Measurements from ENCODE around the gene SLMAP. TPM values are rescaled to one million over a fixed set of nuclear protein-coding genes. Genes with fewer than 3 reads are reported as not detected.
A peak's percentile ranks its signal among the peaks of the same experiment; 100 is the strongest.

SLMAP gene
- total RNA-seq, 2 donors from 2014 or later: 33.8 to 55.6 TPM

DNA sequence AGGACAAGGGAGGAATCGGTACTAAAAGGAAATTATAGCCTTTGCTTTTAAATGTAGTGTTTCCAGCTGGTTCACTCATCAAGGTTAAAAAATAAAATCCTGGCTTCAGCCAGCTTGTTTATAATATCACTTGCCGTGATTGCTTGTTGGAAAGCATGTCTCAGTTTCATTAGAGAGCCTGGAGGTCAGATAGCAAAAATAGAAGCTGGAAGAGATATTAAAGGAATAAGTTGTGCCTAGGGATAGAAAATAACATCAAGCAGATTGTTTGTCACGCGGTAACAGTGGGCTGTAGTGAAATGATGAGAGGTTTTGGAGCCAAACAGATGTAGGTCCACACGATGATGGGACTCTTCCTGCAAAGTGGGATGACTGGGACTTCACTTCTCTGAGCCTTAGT is 17.7 kb upstream of the SLMAP start:
- Mint-ChIP-seq H3K4me1 (no peaks in the 10 kb centered on the region), H3K9me3 (no peaks in the 10 kb centered on the region), H3K36me3 (ENCODE audit: low read depth) (no peaks in the 10 kb centered on the region), H3K4me3 (no peak overlapping the region), H3K27ac (no peak overlapping the region), H3K27me3 (no peaks in the 10 kb centered on the region)
- ATAC-seq (replicated peaks): no peak

DNA sequence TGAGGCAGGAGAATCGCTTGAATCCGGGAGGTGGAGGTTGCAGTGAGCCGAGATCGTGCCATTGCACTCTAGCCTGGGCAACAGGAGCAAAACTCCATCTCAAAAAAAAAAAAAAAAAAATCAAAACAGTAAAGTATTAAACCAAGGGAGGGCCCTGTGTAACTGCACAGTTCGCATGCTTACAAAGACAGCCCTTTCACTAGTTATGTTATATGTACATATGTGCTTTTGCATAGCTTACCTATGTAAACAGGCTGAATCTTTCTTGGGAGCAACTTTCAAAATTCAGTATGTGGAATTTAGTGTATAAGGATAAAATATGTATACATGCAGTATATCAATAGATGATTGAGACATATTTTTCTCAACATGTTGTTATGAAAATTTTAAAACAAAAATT is 16.1 kb upstream of the SLMAP start:
- Mint-ChIP-seq H3K27ac (no peak overlapping the region), H3K27me3 (no peaks in the 10 kb centered on the region), H3K36me3 (ENCODE audit: low read depth) (no peaks in the 10 kb centered on the region), H3K9me3 (no peaks in the 10 kb centered on the region), H3K4me1 (no peaks in the 10 kb centered on the region), H3K4me3 (no peak overlapping the region)
- no peak for ATAC-seq (replicated peaks)

DNA sequence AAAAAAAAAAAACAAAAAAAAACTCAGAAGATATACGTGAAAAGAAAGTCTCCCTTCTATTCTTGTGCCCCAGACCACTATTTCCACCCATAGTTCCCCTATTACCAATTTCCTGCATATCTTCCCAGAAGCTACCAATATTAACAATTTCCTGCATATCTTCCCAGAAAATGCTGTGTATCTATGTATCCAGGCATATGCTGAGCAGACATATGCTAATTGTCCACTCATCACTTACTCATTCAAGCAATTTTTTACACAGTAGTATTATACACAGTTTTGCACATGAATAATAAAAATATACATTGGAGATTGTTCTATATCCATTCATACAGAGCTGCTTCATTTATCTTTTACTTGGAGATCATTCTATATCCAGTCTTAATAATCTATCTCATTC is 12.6 kb upstream of the SLMAP start:
- H3K4me1 Mint-ChIP-seq: no peaks in the 10 kb centered on the region
- no peak for ATAC-seq (replicated peaks)

DNA sequence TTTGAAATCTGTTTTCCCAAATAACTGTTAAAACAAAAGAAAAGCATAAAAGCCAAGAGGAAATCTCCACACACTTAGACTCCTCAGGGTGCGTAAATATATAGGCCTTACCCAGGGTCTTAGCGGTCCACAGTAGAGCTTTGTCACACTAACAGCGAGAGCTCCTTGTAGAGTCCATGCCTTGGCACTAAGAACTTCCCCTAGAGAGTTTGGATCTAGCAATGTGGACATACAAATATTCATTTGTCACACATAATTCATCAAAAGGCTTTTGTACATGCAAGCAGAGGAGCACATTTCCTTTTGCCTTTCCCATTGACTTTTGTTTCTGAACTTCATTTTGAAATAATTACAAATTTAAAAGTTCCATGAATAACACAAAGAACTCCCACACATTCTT is 11.0 kb upstream of the SLMAP start:
- H3K27ac Mint-ChIP-seq: no peak overlapping the region
- no peaks in the 10 kb centered on the region for H3K27me3 Mint-ChIP-seq
- no peak for ATAC-seq (replicated peaks)
- no peaks in the 10 kb centered on the region for H3K36me3 Mint-ChIP-seq (ENCODE audit: low read depth)
- H3K9me3 Mint-ChIP-seq: no peaks in the 10 kb centered on the region
- no peak overlapping the region for H3K4me3 Mint-ChIP-seq
- H3K4me1 Mint-ChIP-seq: no peaks in the 10 kb centered on the region

More for the DNA sequence above, 12.6 kb upstream of the SLMAP start:
- Mint-ChIP-seq H3K27ac (no peak overlapping the region), H3K27me3 (no peaks in the 10 kb centered on the region), H3K4me3 (no peak overlapping the region), H3K36me3 (ENCODE audit: low read depth) (no peaks in the 10 kb centered on the region), H3K9me3 (no peaks in the 10 kb centered on the region)

DNA sequence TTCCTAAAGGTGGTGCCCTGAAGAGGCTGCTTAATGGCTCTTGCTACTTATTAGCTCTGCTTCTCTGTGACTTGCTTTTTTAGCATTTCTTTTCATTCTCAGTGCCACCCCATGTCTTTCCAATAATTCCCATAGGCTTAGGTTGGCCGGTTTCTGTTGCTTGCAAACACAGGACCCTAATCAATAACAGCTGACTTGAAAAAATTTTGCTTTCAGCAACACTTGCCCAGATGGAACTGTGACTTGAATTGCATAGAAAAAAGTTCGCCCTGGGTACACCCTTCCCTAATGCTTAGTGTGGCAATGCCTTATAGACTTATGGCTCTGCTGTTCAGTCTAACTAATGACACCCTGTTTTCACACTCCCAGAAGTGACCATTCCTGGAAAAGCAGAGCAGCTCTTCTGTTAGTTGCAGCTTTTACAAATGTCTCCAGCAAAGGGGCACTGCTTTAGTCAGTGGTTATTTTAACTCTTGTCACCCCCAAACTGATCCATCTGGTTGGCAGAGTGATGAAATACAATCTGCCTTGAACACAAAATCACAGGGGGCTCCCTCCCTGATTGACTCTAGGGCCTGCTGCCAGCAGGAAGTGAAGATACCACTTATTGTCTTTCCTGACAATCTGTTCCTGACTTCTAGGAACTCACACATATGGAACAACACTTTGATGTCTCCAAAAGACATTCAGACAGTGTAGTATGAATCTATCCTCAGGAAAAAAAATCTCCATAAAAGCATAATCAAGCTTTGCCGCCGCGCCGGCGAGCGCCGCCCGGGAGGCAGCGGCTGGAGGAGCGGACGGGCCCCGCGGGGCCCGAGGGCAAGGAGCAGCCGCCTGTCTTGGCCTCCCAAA is 9.7 kb upstream of the SLMAP start:
- Mint-ChIP-seq H3K4me1 (no peaks in the 10 kb centered on the region), H3K27ac (no peak overlapping the region), H3K36me3 (ENCODE audit: low read depth) (no peaks in the 10 kb centered on the region), H3K4me3 (no peak overlapping the region), H3K9me3 (no peaks in the 10 kb centered on the region), H3K27me3 (no peaks in the 10 kb centered on the region)
- ATAC-seq (replicated peaks): no peak

DNA sequence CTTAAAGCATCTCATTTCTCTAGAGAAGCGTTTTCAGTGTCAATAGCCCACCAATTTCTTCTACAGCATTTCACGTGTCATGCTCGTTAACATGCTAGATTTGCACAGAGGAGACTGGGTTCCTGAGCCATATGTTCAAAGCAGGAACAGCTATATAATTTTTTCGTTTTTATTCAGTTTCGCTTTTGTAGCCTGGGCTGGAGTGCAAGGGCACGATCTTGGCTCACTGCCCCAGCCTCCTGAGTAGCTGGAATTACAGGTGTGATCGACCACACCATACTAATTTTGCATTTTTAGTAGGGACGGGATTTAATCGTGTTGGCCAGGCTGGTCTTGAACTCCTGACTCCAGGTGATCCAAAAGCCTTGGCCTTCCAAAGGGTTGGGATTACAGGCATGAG is 6.6 kb upstream of the SLMAP start:
- H3K4me3 Mint-ChIP-seq: no peak overlapping the region
- H3K4me1 Mint-ChIP-seq: peaks cover 6% of the 10 kb centered on the region
- H3K9me3 Mint-ChIP-seq: no peaks in the 10 kb centered on the region
- no peak for ATAC-seq (replicated peaks)
- H3K36me3 Mint-ChIP-seq (ENCODE audit: low read depth): no peaks in the 10 kb centered on the region
- no peak overlapping the region for H3K27ac Mint-ChIP-seq
- H3K27me3 Mint-ChIP-seq: no peaks in the 10 kb centered on the region

DNA sequence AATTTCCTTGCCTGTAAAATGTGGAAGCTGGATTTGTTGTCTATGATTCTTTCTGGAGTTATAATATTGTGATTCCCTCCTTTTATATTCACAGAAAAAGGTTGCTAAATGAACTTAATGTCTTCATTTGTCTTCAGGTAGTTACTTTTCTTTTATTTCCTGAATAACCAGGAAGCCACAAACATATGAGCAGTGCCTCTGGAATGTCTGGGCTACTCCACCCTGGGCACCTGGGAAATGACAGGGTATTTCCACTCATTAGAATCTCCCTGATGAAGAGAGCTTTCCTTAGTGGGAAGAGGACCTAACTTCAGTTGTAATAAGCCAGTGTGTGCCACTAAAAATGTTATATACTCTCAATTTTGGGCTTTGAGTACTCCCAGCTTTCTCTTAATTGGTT is 3.8 kb upstream of the SLMAP start:
- ATAC-seq (replicated peaks): no peak
- peaks cover 9% of the 10 kb centered on the region for H3K4me1 Mint-ChIP-seq
- H3K9me3 Mint-ChIP-seq: no peaks in the 10 kb centered on the region
- peaks cover 11% of the 10 kb centered on the region for H3K36me3 Mint-ChIP-seq (ENCODE audit: low read depth)
- no peak overlapping the region for H3K27ac Mint-ChIP-seq
- H3K27me3 Mint-ChIP-seq: no peaks in the 10 kb centered on the region
- no peak overlapping the region for H3K4me3 Mint-ChIP-seq

DNA sequence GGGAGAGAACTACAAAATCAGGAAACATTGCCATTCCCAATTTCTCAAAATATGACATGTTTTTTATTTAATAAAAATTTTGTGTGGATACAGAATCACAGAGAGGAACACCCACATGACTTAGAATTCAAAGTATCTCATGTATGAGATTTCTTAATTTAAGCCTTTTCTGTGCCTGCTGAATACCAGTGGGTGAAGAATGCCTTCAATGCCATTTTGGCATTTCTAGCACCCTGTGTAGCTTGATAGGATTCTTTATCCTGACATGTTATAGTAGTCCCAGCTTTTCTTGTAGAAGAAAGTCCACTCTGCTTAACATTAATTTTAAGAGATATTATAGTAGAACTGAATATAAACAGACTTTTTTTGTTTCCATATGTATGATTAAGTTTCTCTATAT is 3.1 kb upstream of the SLMAP start:
- no peak for ATAC-seq (replicated peaks)
- Mint-ChIP-seq H3K4me1 (peaks cover 9% of the 10 kb centered on the region), H3K4me3 (no peak overlapping the region), H3K27me3 (no peaks in the 10 kb centered on the region), H3K9me3 (no peaks in the 10 kb centered on the region), H3K27ac (no peak overlapping the region), H3K36me3 (ENCODE audit: low read depth) (peaks cover 18% of the 10 kb centered on the region)

DNA sequence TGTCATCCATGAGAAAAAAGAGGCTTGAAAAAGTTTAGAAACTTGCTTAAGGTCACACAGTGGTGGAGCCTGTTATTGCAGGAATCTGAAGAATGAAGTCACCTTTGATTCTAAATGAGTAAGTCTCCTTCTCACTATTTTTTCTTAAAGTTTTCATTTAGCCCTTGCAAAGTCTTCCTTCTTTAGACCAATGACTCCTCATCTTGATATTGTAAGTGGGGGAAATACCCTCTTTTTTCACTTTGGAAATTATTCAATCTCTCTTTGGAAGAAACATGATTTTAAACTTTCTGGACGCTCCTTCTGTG is 787 bp upstream of the SLMAP start:
- Mint-ChIP-seq H3K36me3 (ENCODE audit: low read depth) (peaks cover 41% of the 10 kb centered on the region), H3K27me3 (no peaks in the 10 kb centered on the region), H3K4me1 (peaks cover 9% of the 10 kb centered on the region), H3K9me3 (no peaks in the 10 kb centered on the region), H3K27ac (peak overlapping the region; percentile 99), H3K4me3 (peak overlapping the region; percentile 91)
- ATAC-seq (replicated peaks): peak; percentile 55

DNA sequence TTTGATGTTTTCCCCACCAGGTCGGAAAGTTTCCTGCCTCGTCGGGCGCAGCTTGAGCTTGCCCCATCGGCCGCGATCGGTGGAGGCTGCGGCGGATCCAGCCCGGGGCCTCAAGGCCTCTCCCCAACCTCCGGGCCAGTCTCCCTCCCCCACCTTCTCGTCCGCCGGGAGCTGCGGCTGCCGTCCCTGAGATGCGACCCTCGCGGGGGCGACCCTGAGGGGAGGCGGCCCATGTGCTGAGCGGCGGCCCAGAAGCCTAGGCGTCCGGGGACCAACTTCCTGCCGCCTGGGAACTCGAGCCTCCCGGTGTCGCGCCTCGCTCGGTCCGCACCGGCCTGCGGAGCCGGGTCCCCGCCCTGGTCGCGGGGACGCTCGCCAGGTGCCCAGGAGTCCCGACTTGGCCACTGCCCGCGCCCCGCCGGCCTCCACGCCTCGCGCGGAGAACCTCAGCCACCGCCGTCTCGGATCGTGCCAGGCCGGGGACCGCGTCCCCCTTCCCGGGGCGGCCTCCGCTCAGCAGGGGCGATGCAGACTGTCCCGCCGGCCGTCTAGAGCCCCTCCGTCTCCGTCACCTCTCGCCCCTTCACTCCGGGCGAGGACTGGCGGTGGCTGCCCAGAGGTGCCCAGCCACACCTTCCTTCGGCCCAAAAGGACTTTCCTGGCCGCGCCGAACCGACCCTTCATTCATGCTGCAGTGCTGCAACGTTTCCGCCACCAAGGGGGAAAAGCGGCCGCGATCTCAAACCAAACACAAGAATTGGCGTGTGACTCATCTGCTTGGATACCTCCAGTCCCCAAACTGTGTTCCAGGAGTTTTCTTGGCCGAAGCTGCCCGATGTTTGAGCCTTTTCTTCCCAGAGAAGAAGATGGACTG is 656 bp downstream of the SLMAP start:
- Mint-ChIP-seq H3K27ac (peak overlapping the region; percentile 99), H3K9me3 (no peaks in the 10 kb centered on the region), H3K4me1 (peaks cover 9% of the 10 kb centered on the region), H3K4me3 (peak overlapping the region; percentile 91), H3K27me3 (no peaks in the 10 kb centered on the region), H3K36me3 (ENCODE audit: low read depth) (peaks cover 50% of the 10 kb centered on the region)
- peak; percentile 7 for ATAC-seq (replicated peaks)

DNA sequence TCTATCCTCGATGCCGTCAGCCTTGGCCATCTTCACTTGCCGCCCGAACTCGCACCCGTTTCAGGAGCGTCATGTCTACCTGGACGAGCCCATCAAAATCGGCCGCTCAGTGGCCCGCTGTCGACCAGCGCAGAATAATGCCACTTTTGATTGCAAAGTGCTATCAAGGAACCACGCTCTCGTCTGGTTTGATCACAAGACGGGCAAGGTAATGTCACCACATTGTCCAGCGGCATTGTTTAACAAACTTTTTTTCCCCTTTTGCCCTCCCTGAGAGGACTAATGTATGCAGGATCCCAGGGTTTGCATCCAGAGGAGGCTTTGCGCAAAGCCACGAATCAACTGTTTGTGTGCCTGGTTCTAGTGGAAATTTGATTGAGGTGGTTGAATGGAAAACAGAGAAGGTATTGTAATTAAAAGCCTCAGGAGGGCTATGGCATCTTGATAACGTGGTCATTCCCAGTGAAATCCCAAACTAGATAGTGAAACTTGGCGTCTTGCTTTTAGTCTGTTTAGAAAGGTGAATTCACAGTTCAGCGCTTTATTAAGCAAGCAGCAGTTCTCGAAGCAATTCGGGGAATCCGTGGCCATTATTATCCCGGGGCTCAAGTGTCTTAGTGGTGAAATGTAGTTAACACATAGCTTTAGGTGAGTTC is 1.7 kb downstream of the SLMAP start:
- Mint-ChIP-seq H3K36me3 (ENCODE audit: low read depth) (peaks cover 60% of the 10 kb centered on the region), H3K27me3 (no peaks in the 10 kb centered on the region), H3K4me1 (peaks cover 14% of the 10 kb centered on the region), H3K4me3 (peak overlapping the region; percentile 88), H3K27ac (peak overlapping the region; percentile 84), H3K9me3 (no peaks in the 10 kb centered on the region)
- ATAC-seq (replicated peaks): no peak

DNA sequence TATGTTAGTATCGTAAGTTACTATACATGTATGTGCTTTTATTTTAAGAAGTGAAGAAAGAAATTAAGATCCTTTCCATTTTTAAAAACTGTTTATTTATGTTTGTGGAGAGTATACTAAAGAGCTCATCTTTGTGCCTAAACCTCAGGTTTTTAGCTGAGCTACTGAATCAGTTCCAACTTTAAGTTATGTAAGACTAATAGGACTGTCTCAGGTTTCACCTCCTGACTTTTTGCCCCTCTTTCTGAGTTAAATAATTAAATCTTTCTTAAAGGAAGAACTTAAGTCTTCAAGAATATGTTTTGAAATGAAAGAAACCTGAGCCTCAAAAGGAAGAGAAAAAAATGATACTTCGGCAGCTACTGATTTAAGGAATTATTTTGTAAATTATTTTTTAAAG is 2.6 kb downstream of the SLMAP start:
- peaks cover 69% of the 10 kb centered on the region for H3K36me3 Mint-ChIP-seq (ENCODE audit: low read depth)
- no peak for ATAC-seq (replicated peaks)
- H3K4me3 Mint-ChIP-seq: peak overlapping the region; percentile 88
- H3K27me3 Mint-ChIP-seq: no peaks in the 10 kb centered on the region
- no peaks in the 10 kb centered on the region for H3K9me3 Mint-ChIP-seq
- H3K27ac Mint-ChIP-seq: no peak overlapping the region
- peaks cover 17% of the 10 kb centered on the region for H3K4me1 Mint-ChIP-seq

DNA sequence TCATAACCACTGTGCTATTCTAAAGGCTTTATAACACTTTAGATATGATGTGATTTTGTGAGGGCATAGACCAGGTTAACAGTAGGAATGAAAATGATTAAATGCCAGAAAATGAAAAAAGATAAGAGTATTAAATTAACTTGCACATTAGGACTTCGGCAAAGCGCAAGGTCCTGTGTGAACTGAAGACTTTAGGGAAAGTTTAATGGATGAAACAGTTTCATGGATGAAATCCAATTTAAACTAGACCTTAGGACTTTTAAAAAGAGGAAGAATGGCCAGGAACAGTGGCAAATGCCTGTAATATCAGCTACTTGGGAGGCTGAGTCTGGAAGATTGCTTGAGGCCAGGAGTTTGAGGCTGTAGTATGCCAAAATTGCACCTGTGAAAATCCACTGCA is 8.7 kb downstream of the SLMAP start:
- ATAC-seq (replicated peaks): no peak
- Mint-ChIP-seq H3K27ac (peak overlapping the region; percentile 47), H3K4me1 (peaks cover 22% of the 10 kb centered on the region), H3K27me3 (no peaks in the 10 kb centered on the region), H3K36me3 (ENCODE audit: low read depth) (peaks cover 89% of the 10 kb centered on the region), H3K4me3 (no peak overlapping the region), H3K9me3 (no peaks in the 10 kb centered on the region)

DNA sequence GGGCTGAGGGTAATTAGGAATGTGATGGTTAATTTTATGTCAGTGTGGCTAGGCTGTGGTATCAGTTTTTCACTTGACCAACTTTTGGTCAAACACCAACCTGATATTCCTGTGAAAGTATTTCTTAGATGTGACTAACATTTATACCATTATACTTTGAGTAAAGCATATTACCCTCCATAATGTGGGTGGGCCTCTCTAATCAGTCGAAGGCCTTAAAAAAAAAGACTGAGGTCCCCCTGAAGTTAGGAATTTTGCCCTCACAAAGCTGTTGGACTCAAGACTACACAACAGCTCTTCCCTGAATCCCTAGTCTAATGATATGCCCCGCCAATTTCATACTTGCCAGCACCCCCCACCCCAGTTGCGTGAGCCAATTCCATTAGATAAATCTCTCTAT is 12.5 kb downstream of the SLMAP start:
- no peaks in the 10 kb centered on the region for H3K9me3 Mint-ChIP-seq
- ATAC-seq (replicated peaks): no peak
- H3K27me3 Mint-ChIP-seq: no peaks in the 10 kb centered on the region
- no peak overlapping the region for H3K27ac Mint-ChIP-seq
- peaks cover 64% of the 10 kb centered on the region for H3K36me3 Mint-ChIP-seq (ENCODE audit: low read depth)
- H3K4me1 Mint-ChIP-seq: peaks cover 14% of the 10 kb centered on the region
- H3K4me3 Mint-ChIP-seq: no peak overlapping the region
